Lower lobe of right lung (tissue), 2 donors: ENCODE data around the gene ELF2. TPM values are rescaled to one million over a fixed set of nuclear protein-coding genes. Genes with fewer than 3 reads are reported as not detected.

Experiments
- ATAC-seq, 2 donors: fragments of 200-7000 bp; cut with Tn5 transposase; one replicate each; pipeline ENCODE4 v1.9.1; 2020 to 2022; ENCODE audit warnings: mild to moderate bottlenecking in 2 of 2, moderate library complexity in 2 of 2
- DNase-seq: peaks from one replicate; pipeline ENCODE4 v3.0.0-alpha.2; 2020
- H3K27ac ChIP-seq: fragments of 200-600 bp; one replicate; pipeline ENCODE4 v1.8.0; 2022
- H3K27me3 ChIP-seq: fragments of 200-600 bp; one replicate; pipeline ENCODE4 v1.8.0; 2022; ENCODE audit warnings: low read depth
- H3K36me3 ChIP-seq: fragments of 200-600 bp; one replicate; pipeline ENCODE4 v1.8.0; 2022; ENCODE audit warnings: mild to moderate bottlenecking
- H3K4me1 ChIP-seq: fragments of 200-600 bp; one replicate; pipeline ENCODE4 v1.8.0; 2022
- H3K4me3 ChIP-seq: fragments of 200-600 bp; one replicate; pipeline ENCODE4 v1.8.0; 2022; ENCODE audit warnings: mild to moderate bottlenecking
- H3K9me3 ChIP-seq: fragments of 200-600 bp; one replicate; pipeline ENCODE4 v1.8.0; 2022
- intact Hi-C: fragments of 100-400 bp; cut with DNase I; formaldehyde crosslinking; loops from one replicate; pipeline ENCODE4 v1.11.0; 2022
- total RNA-seq: library from RNA; stranded (reverse); fragmentation: NEBNext Ultra II Directional; extraction: Animal tissue kit (Norgen Biotek cat#: 25700); gene quantifications from one replicate; pipeline ENCODE4 v1.2.1, GENCODE V29; 2021
- TF ChIP-seq, protein P1 (sequence below): fragments of 200-600 bp; IDR thresholded peaks from one replicate; pipeline ENCODE4 v1.8.0; 2022; ENCODE audit warnings: antibody characterized with exemption, mild to moderate bottlenecking
- donor health status: DM: no; HTN: yes; CAD: no; lungs with severe emphysema.

The ELF2 gene
- total RNA-seq, 1 donor from 2014 or later = 54.0 TPM

DNA sequence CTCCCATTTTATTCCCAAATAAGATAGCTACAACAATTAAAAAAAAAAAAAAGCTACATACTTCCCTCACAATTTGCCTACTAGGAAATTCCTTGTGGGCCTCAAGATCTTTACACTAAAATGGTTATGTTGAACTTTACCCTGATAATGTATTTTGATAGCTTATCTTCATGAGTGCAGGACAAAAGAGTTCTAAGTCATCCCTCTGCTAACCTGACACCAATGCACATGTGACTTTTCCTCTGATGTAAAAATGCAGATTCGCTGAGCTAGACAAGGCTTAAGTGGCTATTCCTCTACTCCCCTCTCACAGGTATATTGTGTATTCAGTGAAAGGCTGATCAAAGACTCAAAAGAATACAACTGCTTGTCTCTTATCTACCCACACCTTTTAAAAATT is 22.5 kb downstream of the ELF2 start:
- no peaks in the 10 kb centered on the region for H3K9me3 ChIP-seq
- peaks cover 23% of the 10 kb centered on the region for H3K4me1 ChIP-seq
- no peak overlapping the region for H3K27ac ChIP-seq
- ATAC-seq (no peak), DNase-seq (no peak)
- intact Hi-C loops = no loop called here
- no peak overlapping the region for H3K4me3 ChIP-seq
- H3K36me3 ChIP-seq = no peaks in the 10 kb centered on the region
- TF ChIP-seq, protein P1, sequence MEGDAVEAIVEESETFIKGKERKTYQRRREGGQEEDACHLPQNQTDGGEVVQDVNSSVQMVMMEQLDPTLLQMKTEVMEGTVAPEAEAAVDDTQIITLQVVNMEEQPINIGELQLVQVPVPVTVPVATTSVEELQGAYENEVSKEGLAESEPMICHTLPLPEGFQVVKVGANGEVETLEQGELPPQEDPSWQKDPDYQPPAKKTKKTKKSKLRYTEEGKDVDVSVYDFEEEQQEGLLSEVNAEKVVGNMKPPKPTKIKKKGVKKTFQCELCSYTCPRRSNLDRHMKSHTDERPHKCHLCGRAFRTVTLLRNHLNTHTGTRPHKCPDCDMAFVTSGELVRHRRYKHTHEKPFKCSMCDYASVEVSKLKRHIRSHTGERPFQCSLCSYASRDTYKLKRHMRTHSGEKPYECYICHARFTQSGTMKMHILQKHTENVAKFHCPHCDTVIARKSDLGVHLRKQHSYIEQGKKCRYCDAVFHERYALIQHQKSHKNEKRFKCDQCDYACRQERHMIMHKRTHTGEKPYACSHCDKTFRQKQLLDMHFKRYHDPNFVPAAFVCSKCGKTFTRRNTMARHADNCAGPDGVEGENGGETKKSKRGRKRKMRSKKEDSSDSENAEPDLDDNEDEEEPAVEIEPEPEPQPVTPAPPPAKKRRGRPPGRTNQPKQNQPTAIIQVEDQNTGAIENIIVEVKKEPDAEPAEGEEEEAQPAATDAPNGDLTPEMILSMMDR = no peak
- H3K27me3 ChIP-seq = no peaks in the 10 kb centered on the region

DNA sequence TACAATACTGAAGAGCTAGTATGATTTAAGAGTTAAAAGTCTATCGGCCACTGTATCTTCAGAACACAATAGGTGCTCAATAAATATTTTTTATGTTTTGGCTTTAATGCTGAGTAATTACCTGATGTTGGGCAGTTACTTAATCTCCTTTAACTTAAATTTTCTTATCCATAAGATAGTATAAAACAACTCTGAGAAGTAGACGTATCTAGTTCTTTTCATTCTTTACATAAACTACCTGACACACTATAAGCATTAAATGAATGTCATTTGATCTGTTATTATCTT is 22.9 kb downstream of the ELF2 start:
- ATAC-seq (no peak), DNase-seq (no peak)
- Histone ChIP-seq H3K27me3 (no peaks in the 10 kb centered on the region), H3K36me3 (no peaks in the 10 kb centered on the region), H3K4me1 (peaks cover 23% of the 10 kb centered on the region), H3K4me3 (no peak overlapping the region), H3K9me3 (no peaks in the 10 kb centered on the region), H3K27ac (no peak overlapping the region)
- intact Hi-C loops = no loop called here
- TF ChIP-seq, protein P1 = no peak

DNA sequence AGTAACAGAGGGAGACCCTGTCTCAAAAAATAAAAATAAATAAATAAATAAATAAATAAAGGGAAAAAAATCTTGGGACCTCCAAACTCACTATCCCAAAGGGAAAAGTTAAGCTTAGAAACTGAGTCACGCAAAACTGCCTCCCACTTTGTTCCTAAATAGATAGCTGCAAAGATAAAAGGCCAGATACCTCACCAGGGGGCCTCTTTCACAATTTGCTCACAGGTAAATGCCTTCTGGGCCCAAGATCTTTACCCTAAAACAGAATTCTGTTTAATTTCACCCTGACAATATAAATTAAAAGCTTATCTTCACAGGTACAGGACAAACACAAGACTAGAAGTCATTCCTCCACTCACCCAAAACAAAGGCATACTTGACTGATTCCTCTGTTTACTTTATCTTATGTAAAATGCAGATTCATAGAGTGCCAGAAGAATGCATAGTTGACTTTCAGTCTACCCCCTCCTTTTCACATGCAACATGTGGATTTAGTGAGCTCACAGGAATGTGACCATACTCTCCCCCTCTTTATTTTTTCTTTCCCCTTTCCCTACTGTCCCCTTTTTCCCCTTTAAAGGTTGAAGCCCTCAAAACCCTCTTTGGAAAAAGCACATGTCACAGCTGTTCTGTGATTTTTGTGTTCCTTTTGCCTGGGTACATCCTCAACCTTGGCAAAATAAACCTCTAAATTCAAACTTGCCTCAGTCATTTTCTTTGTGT is 23.4 kb downstream of the ELF2 start:
- intact Hi-C loops = no loop called here
- Histone ChIP-seq H3K36me3 (no peaks in the 10 kb centered on the region), H3K4me3 (no peak overlapping the region), H3K9me3 (no peaks in the 10 kb centered on the region), H3K4me1 (peaks cover 23% of the 10 kb centered on the region), H3K27me3 (no peaks in the 10 kb centered on the region), H3K27ac (no peak overlapping the region)
- peak in 1 of 2 donors; percentile 43 for ATAC-seq
- DNase-seq = no peak
- TF ChIP-seq, protein P1 = no peak

DNA sequence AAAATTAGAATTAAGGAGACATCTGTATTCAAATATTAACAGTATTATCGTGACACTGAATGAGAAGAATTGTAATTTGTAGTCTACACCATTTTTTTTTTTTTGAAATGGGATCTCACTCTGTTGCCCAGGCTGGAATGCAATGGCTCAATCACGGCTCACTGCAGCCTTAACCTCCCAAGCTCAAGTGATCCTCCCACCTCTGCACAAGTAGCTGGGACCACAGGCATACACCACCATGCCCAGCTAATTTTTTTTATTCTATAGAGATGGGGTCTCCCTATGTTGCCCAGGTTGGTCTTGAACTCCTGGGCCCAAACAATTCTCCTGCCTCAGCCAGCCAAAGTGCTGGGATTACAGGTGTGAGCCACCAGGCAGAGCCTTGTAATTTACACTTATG is 24.8 kb downstream of the ELF2 start:
- H3K9me3 ChIP-seq = no peaks in the 10 kb centered on the region
- TF ChIP-seq, protein P1 = no peak
- H3K27me3 ChIP-seq = no peaks in the 10 kb centered on the region
- ATAC-seq = no peak
- DNase-seq = no peak
- peaks cover 23% of the 10 kb centered on the region for H3K4me1 ChIP-seq
- no peaks in the 10 kb centered on the region for H3K36me3 ChIP-seq
- intact Hi-C loops = no loop called here
- H3K4me3 ChIP-seq = no peak overlapping the region
- no peak overlapping the region for H3K27ac ChIP-seq

DNA sequence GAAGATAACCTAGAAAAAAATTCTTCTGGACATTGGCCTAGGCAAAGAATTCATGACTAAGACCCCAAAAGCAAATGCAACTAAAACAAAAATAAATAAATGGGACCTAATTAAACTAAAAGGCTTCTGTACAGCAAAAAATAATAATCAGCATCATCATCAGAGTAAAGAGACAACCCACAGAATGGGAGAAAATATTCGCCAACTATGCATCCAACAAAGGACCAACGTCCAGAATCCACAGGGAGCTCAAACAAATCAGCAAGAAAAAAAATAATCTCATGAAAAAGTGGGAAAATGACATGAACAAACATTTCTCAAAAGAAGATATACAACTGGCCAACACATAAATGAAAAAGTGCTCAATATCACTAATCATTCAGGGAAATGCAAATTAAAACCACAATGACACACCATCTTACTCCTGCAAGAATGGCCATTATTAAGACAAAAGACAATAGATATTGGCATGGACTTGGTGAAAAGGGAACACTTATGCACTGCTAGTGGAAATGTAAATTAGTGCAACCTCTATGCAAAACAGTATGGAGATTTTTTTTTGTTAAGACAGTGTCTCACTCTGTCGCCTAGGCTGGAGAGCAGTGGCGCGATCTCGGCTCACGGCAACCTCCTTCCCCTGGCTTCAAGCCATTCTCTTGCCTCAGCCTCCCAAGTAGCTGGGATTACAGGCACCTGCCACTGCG is 29.9 kb downstream of the ELF2 start:
- ATAC-seq = no peak
- H3K36me3 ChIP-seq = no peaks in the 10 kb centered on the region
- intact Hi-C loops = no loop called here

More for the DNA sequence above, 29.9 kb downstream of the ELF2 start:
- DNase-seq = no peak
- Histone ChIP-seq H3K9me3 (no peaks in the 10 kb centered on the region), H3K4me1 (peaks cover 21% of the 10 kb centered on the region), H3K27me3 (no peaks in the 10 kb centered on the region), H3K4me3 (no peak overlapping the region), H3K27ac (no peak overlapping the region)
- TF ChIP-seq, protein P1 = no peak
